Uterus (tissue), 2 donors: ENCODE results near the gene ZNF486.

ENCODE experiments used
- POLR2A ChIP-seq, 2 donors: fragments of 450-650 bp; IDR thresholded peaks; one replicate each; pipeline ENCODE4 v1.6.1; 2016; ENCODE audit warnings: antibody characterized with exemption in 2 of 2, mild to moderate bottlenecking in 1 of 2, moderate library complexity in 1 of 2
- TF ChIP-seq, protein P1 (sequence below), 4 experiments: fragments of 200-600 bp in 2 of 4; fragments of 450-650 bp in 2 of 4; sonication (generic) in 2 of 4; IDR thresholded peaks; one replicate each; pipeline ENCODE4 v1.5.1; 2016 to 2019; ENCODE audit warnings: antibody characterized with exemption in 4 of 4, mild to moderate bottlenecking in 2 of 4, moderate library complexity in 1 of 4

GRCh38 chr19:20153281-20153680 lies 13.7 kb upstream of the ZNF486 start:
- TF ChIP-seq POLR2A (IDR thresholded peaks at IDR 0.05), result no peak
- TF ChIP-seq, protein P1, sequence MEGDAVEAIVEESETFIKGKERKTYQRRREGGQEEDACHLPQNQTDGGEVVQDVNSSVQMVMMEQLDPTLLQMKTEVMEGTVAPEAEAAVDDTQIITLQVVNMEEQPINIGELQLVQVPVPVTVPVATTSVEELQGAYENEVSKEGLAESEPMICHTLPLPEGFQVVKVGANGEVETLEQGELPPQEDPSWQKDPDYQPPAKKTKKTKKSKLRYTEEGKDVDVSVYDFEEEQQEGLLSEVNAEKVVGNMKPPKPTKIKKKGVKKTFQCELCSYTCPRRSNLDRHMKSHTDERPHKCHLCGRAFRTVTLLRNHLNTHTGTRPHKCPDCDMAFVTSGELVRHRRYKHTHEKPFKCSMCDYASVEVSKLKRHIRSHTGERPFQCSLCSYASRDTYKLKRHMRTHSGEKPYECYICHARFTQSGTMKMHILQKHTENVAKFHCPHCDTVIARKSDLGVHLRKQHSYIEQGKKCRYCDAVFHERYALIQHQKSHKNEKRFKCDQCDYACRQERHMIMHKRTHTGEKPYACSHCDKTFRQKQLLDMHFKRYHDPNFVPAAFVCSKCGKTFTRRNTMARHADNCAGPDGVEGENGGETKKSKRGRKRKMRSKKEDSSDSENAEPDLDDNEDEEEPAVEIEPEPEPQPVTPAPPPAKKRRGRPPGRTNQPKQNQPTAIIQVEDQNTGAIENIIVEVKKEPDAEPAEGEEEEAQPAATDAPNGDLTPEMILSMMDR (IDR thresholded peaks at IDR 0.05), result no peak
